Ectodermal cell (in vitro differentiated cells): ENCODE data around the gene HLA-DMB.

Experiments used
- H3K27ac ChIP-seq: 2 replicates; pipeline ENCODE4 v1.7.0; 2013; ENCODE audit warnings: mild to moderate bottlenecking, low read depth, low read length; ENCODE audit not compliant: insufficient read depth, poor library complexity, severe bottlenecking
- H3K27me3 ChIP-seq: 2 replicates; pipeline ENCODE4 v1.7.0; 2013; ENCODE audit warnings: mild to moderate bottlenecking, low read length; ENCODE audit not compliant: insufficient read depth, control insufficient read depth, poor library complexity, severe bottlenecking
- H3K36me3 ChIP-seq: one replicate; pipeline ENCODE4 v1.7.0; 2013; ENCODE audit warnings: low read length; ENCODE audit not compliant: control insufficient read depth, insufficient read depth
- H3K4me1 ChIP-seq: one replicate; pipeline ENCODE4 v1.7.0; 2013; ENCODE audit warnings: low read length; ENCODE audit not compliant: control insufficient read depth, insufficient read depth
- H3K4me3 ChIP-seq: 2 replicates; pipeline ENCODE4 v1.7.0; 2013; ENCODE audit warnings: low read depth, low read length, control low read depth; ENCODE audit not compliant: insufficient read depth
- H3K9me3 ChIP-seq: 2 replicates; pipeline ENCODE4 v1.7.0; 2013; ENCODE audit warnings: mild to moderate bottlenecking, low read length, moderate library complexity; ENCODE audit not compliant: control insufficient read depth
- WGBS, 2 experiments: methylation state at CpG; one replicate each; pipeline ENCODE4 v1.1.7; 2013; ENCODE audit warnings: missing lambda C conversion rate in 2 of 2; 5-methylcytosine and 5-hydroxymethylcytosine counted together

The HLA-DMB gene

GRCh38 chr6:32905078-32905477 lies 35.8 kb downstream of the HLA-DMB start:
- no peak overlapping the region for H3K27ac ChIP-seq
- no peaks in the 10 kb centered on the region for H3K4me1 ChIP-seq
- no peaks in the 10 kb centered on the region for H3K27me3 ChIP-seq
- no peaks in the 10 kb centered on the region for H3K36me3 ChIP-seq
- H3K4me3 ChIP-seq, result no peak overlapping the region
- 83 to 88% methylated on average over 1 to 2 of the region's 2 CpGs for WGBS, 2 experiments
- H3K9me3 ChIP-seq, result no peaks in the 10 kb centered on the region

DNA sequence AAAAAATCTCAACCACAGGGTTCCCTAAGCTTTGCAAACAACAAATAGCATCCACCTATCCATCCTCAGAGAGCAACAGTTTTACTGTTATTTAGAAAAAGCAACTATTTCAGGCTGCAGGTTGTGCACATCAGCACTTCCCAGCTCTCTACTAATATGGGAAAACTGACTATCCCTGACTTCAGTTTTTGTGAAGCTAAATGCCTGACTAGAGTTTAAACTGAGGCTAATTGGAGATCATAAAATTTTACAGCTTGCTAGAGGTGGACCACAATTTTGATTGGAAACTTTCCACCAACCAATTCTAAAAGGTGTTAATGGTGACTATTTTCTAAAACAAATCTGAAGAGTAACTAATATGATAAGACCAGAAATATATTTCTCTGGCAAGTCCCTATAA lies 36.9 kb downstream of the HLA-DMB start:
- Histone ChIP-seq H3K9me3 (no peaks in the 10 kb centered on the region), H3K27ac (no peak overlapping the region), H3K36me3 (no peaks in the 10 kb centered on the region), H3K4me3 (no peak overlapping the region), H3K4me1 (no peaks in the 10 kb centered on the region), H3K27me3 (no peaks in the 10 kb centered on the region)

DNA sequence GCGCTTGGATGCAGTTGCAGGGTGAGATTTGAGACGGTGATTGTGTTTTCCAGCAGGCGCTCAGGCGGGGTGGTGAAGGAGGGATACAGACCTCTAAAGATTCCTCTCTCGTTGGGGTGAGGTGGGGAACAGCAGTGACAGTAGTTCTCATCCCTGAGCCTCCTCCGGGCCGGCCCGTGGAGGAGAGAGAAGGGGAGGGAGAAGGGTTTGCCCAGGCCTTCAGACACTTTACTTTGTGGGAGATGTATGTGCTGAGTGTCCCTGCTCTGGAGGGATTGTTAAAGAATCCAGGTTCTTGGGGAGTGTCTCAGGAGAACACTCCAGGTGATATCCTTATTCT lies 45.9 kb downstream of the HLA-DMB start:
- H3K27ac ChIP-seq, result no peak overlapping the region
- 0 to 1% methylated on average over 8 of the region's 8 CpGs for WGBS, 2 experiments

GRCh38 chr6:32894085-32895005 lies 46.5 kb downstream of the HLA-DMB start:
- Histone ChIP-seq H3K27ac (peak overlapping the region; percentile 71), H3K4me1 (peaks cover 6% of the 10 kb centered on the region), H3K9me3 (no peaks in the 10 kb centered on the region), H3K36me3 (no peaks in the 10 kb centered on the region), H3K27me3 (no peaks in the 10 kb centered on the region), H3K4me3 (peak overlapping the region; percentile 84)
- 0% methylated on average over 61 of the region's 61 CpGs for WGBS, 2 experiments

More for the DNA sequence above, 45.9 kb downstream of the HLA-DMB start:
- Histone ChIP-seq H3K4me1 (peaks cover 6% of the 10 kb centered on the region), H3K36me3 (no peaks in the 10 kb centered on the region), H3K9me3 (no peaks in the 10 kb centered on the region), H3K27me3 (no peaks in the 10 kb centered on the region), H3K4me3 (peak overlapping the region; percentile 84)

DNA sequence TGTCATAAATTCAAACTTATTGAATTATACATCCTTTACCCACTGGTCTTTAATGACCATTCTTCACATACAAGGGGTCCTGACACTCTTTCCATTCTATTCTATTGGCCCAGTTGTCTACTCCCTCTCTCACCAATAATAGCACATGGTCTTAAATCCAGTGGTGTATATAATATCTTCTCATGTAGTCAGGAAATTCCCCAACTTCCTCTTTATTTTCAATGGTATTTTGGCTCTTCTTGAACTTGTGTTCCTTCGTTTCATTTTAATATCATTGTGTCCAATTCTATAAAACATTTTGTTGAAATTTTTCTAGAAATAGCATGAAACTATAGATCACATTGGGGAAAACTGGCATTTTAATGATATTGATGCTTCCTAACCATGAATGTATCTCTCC lies 50.0 kb downstream of the HLA-DMB start:
- no peak overlapping the region for H3K27ac ChIP-seq
- no peaks in the 10 kb centered on the region for H3K36me3 ChIP-seq
- no peak overlapping the region for H3K4me3 ChIP-seq
- WGBS, 2 experiments, result no CpG with 5 or more reads among the region's 1 CpG
- peaks cover 6% of the 10 kb centered on the region for H3K4me1 ChIP-seq
- H3K27me3 ChIP-seq, result no peaks in the 10 kb centered on the region
- H3K9me3 ChIP-seq, result no peaks in the 10 kb centered on the region

- Histone ChIP-seq H3K36me3 (no peaks in the 10 kb centered on the region), H3K4me3 (no peak overlapping the region), H3K27me3 (no peaks in the 10 kb centered on the region), H3K27ac (no peak overlapping the region), H3K4me1 (no peaks in the 10 kb centered on the region), H3K9me3 (no peaks in the 10 kb centered on the region)
- WGBS, 2 experiments, result 50 to 64% methylated on average over 1 of the region's 1 CpG
Observed at GRCh38 chr6:32889533-32889932, 51.3 kb downstream of the HLA-DMB start.

- no peaks in the 10 kb centered on the region for H3K4me1 ChIP-seq
- H3K27me3 ChIP-seq, result no peaks in the 10 kb centered on the region
- no peak overlapping the region for H3K4me3 ChIP-seq
- no peaks in the 10 kb centered on the region for H3K36me3 ChIP-seq
- 69 to 70% methylated on average over 2 of the region's 2 CpGs for WGBS, 2 experiments
- no peak overlapping the region for H3K27ac ChIP-seq
- H3K9me3 ChIP-seq, result no peaks in the 10 kb centered on the region
Observed at GRCh38 chr6:32888576-32888975, 52.3 kb downstream of the HLA-DMB start.

DNA sequence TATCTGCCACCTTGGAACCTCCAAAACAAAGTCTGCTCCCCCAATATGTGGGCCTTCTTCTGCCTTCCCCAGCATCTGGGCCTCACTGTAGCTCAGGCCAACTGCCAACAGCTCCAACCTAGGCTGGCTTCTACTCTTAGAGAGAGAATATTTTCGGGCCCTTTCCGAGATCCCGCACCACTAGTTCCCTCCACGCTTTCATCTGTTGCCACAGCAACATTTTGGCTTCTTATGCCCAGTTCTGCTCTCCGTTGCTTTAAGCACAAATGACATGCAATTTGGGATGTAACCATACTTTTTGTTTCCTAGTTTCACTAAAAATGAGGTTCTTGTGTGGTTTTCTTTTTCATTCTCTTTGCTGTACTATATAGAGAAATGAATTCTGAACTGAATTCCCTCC lies 53.2 kb downstream of the HLA-DMB start:
- Histone ChIP-seq H3K9me3 (no peaks in the 10 kb centered on the region), H3K4me3 (no peak overlapping the region), H3K36me3 (no peaks in the 10 kb centered on the region), H3K4me1 (no peaks in the 10 kb centered on the region), H3K27ac (no peak overlapping the region), H3K27me3 (no peaks in the 10 kb centered on the region)
- 85 to 91% methylated on average over 5 of the region's 5 CpGs for WGBS, 2 experiments

DNA sequence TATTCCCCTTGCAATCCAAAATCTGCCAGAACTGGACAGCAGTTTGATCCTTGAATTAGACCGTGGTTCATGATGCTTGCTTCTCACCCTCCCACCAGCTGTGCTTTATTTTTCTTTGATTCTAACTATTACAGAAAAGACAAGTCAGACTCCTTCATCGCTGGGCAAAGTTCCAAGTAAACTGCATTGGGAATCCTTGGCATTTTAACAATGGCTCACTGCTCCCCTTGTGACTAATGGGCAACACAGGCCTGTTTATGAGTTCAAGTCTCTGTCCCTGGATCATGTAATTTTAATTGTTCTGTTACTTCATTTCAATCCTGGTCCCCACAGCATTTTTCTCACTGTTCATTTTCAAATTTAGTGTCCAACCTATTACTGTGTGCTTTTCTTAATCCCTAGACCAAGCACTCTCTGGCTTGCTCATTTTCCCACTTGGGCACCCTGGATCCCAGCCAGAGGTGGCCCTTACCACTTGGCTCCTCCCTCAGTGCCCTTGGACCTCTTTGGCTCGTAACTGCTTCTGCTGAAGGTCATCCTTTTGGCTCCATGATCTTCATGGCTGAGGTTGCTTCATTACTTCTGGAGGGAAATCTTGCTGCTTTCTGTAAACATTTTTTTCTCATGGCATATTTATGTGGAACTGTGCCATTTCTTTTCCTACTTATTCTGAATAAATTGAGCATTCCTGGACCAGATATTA lies 54.0 kb downstream of the HLA-DMB start:
- no peaks in the 10 kb centered on the region for H3K36me3 ChIP-seq
- no peak overlapping the region for H3K4me3 ChIP-seq
- H3K9me3 ChIP-seq, result no peaks in the 10 kb centered on the region
- H3K4me1 ChIP-seq, result no peaks in the 10 kb centered on the region
- no peak overlapping the region for H3K27ac ChIP-seq
- no peaks in the 10 kb centered on the region for H3K27me3 ChIP-seq
- WGBS, 2 experiments, result 87 to 92% methylated on average over 3 of the region's 3 CpGs

DNA sequence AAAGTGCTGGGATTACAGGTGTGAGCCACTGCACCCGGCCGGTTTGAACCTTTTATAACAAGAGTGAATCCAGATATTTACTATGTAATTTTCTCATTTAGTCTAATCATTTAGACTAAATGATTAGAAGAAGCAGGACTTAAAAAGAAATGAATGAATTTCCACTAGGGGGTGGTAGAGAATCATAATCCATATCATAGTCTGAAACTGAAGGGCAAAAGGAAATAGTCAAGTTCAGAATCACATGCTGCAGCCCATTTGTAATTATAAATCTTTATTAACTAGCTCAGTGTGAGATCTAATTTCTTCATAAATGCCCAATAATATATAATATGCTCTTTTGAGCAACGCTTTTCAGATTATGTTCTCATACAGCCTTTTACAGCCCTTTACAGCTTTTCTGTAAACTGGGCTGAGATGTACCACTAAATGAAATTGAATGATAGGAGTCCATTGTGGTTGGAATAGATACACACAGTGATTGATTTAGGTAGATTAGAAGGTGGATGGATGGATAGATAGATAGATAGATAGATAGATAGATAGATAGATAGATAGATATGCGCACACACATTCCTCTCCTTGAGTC lies 55.0 kb downstream of the HLA-DMB start:
- H3K4me1 ChIP-seq, result no peaks in the 10 kb centered on the region
- no peaks in the 10 kb centered on the region for H3K9me3 ChIP-seq
- no peak overlapping the region for H3K27ac ChIP-seq
- H3K27me3 ChIP-seq, result no peaks in the 10 kb centered on the region
- H3K4me3 ChIP-seq, result no peak overlapping the region
- WGBS, 2 experiments, result 48 to 70% methylated on average over 3 to 4 of the region's 4 CpGs
- no peaks in the 10 kb centered on the region for H3K36me3 ChIP-seq
